ENCODE data around the gene TRAPPC2. TPM values are rescaled to one million over a fixed set of nuclear protein-coding genes. Genes with fewer than 3 reads are reported as not detected.
A peak's percentile ranks its signal among the peaks of the same experiment; 100 is the strongest.

Gene TRAPPC2
- total RNA-seq, 1 donor, result 28.1 TPM

DNA sequence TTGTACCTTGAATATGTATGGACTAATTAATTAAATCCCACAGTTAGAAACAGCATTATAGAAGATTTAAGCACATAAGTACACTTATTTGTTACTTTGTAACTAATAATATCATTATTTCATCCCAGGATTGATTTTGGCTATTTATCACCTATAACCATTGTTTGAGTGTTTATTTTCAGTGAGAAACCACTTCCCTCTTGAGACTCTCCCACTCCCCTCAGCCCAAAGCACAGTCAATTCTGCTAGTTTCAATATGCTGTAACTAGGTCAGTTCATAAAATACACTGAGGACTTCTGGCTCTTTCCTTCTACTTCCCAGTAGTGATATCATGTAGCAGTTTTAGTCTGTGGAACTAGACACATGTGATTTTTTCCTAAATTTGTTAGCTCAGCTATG is 16.4 kb upstream of the TRAPPC2 start:
- TF ChIP-seq, protein P1, sequence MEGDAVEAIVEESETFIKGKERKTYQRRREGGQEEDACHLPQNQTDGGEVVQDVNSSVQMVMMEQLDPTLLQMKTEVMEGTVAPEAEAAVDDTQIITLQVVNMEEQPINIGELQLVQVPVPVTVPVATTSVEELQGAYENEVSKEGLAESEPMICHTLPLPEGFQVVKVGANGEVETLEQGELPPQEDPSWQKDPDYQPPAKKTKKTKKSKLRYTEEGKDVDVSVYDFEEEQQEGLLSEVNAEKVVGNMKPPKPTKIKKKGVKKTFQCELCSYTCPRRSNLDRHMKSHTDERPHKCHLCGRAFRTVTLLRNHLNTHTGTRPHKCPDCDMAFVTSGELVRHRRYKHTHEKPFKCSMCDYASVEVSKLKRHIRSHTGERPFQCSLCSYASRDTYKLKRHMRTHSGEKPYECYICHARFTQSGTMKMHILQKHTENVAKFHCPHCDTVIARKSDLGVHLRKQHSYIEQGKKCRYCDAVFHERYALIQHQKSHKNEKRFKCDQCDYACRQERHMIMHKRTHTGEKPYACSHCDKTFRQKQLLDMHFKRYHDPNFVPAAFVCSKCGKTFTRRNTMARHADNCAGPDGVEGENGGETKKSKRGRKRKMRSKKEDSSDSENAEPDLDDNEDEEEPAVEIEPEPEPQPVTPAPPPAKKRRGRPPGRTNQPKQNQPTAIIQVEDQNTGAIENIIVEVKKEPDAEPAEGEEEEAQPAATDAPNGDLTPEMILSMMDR (IDR thresholded peaks at IDR 0.05; ENCODE audit: insufficient read depth, low read depth, low read length), result no peak
- no peak for DNase-seq (ENCODE audit: low read depth)
- no peak overlapping the region for H3K4me3 ChIP-seq (ENCODE audit: low read depth, low read length)

DNA sequence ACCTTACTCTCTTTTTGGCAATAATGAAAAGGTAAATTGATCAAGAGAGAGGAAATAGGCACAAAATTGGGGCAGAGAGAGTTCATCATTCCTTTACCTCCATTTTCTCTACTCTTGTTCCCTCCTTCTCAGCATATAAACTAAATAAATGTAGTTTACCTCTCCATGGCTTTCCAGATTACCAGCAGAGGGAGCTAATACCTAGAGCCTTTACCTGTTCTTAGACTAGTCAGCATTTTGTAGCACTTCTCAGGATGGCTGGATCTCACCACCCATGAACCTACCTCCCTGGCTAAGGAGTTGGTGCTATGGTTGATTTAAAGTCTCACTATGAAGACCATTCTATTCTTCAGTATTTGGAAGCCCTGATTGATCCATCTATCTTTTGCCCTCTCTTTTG is 15.8 kb upstream of the TRAPPC2 start:
- TF ChIP-seq, protein P1 (IDR thresholded peaks at IDR 0.05; ENCODE audit: insufficient read depth, low read depth, low read length), result peak; percentile 51
- DNase-seq (ENCODE audit: low read depth), result no peak
- no peak overlapping the region for H3K4me3 ChIP-seq (ENCODE audit: low read depth, low read length)

DNA sequence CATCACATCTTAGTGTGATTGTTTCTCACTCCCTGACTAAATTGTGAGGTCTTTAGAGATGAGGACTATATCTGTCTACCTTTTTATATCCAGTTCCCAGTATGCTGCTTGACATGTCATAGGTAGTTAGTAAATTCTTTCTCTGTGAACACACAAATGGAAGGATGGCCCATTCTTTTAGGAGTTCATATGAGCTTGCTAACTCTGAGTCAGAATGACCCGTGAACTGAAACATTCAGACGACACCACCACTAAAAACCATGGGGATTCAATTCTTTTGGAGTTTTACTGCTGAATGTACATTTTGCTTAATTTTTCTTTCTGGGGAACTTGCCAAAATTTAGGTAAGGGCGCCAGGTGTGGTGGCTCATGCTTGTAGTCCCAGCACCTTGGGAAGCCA is 14.1 kb upstream of the TRAPPC2 start:
- H3K4me3 ChIP-seq (ENCODE audit: low read depth, low read length), result no peak overlapping the region
- no peak for DNase-seq (ENCODE audit: low read depth)
- TF ChIP-seq, protein P1 (IDR thresholded peaks at IDR 0.05; ENCODE audit: insufficient read depth, low read depth, low read length), result no peak

DNA sequence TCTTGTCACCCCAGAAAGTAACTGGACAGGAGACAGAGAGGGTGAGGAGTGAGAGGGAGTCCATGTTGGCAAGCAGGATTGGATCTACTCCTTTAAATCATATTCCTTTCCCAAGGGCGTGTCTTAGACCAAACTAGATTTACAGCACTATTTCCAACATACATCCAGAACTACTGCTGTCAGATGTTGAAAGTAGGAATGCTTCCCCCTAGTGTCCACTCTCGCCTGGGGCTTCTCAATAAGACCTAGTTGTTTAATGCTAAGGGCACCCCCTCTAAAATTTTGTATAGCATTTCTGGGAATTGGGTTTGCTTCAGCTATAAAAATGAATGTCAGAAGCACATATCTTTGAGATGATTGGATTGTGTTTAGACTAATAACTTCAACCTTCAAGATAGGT is 13.4 kb upstream of the TRAPPC2 start:
- TF ChIP-seq, protein P1 (IDR thresholded peaks at IDR 0.05; ENCODE audit: insufficient read depth, low read depth, low read length), result peak; percentile 65
- DNase-seq (ENCODE audit: low read depth), result peak; percentile 78

DNA sequence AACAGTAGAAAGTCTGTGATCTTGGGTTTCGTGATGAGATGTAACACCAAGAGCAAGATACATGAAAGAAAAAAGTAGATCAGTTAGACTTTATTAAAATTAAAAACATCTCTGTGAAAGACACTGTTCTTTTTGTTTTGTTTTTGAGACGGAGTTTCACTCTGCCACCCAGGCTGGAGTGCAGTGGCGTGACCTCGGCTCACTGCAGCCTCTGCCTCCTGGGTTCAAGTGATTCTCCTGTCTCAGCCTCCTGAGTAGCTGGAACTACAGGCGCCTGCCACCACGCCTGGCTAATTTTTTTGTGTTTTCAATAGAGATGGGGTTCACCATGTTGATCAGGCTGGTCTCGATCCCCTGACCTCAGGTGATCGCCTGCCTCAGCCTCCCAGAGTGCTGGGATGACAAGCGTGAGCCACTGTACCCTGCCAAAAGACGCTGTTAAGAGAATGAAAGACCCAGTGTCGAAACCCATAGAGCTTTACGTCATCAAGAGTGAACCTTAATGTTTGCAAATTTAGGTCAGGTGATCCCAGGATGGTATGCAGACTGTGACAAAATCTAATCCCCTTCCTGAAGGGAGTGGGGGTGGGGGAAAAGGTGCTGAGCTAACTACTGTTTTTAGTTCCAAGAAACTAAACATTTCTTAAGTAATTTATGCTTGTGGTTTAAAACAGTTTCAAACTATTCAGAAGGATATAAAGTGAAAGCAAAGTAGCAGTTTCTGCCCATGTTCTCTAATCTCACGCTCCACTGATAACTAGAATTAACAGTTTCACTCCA is 8.2 kb upstream of the TRAPPC2 start:
- H3K4me3 ChIP-seq (ENCODE audit: low read depth, low read length), result no peak overlapping the region
- TF ChIP-seq, protein P1 (IDR thresholded peaks at IDR 0.05; ENCODE audit: insufficient read depth, low read depth, low read length), result no peak
- peak; percentile 91 for DNase-seq (ENCODE audit: low read depth)

More for the DNA sequence above, 13.4 kb upstream of the TRAPPC2 start:
- H3K4me3 ChIP-seq (ENCODE audit: low read depth, low read length), result no peak overlapping the region

DNA sequence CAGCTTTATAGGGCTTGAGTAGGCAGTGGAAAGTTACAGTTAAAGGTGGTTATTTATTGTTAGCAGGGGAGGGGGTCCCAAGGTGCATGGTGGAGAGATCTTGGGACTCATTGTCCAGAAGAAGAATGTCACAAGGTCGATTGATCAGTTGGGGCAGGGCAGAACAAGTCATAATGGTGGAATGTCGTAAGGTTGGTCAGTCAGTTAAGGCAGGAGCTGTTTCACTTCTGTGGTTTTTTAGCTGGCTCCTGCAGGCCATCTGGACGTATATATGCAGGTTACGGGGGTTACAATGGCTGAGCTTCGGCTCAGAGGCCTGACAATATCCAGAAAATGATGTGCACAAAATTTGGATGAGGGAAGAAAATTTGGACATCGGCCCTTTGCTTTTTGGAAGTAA is 7.3 kb upstream of the TRAPPC2 start:
- TF ChIP-seq, protein P1 (IDR thresholded peaks at IDR 0.05; ENCODE audit: insufficient read depth, low read depth, low read length), result no peak
- H3K4me3 ChIP-seq (ENCODE audit: low read depth, low read length), result no peak overlapping the region
- DNase-seq (ENCODE audit: low read depth), result no peak

DNA sequence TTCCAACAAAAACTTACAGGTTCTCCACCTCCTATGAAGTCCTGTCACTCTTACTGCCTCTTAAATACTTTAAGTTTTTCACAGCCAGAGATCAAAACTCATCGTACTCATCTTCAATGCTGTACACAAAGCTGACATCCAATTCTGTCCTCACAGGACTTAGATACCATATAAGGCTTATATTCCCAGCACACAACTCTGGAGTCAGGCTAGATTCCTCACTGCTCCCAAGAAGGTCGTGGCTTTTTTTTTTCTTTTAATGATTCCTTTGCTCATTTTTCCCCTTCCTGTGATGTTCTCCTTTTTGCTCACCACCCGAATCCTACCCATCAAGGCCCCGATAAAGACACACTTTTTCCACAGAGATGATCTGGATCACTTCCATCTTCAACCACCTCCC is 914 bp downstream of the TRAPPC2 start:
- no peak for DNase-seq (ENCODE audit: low read depth)
- H3K4me3 ChIP-seq (ENCODE audit: low read depth, low read length), result peak overlapping the region; percentile 86
- TF ChIP-seq, protein P1 (IDR thresholded peaks at IDR 0.05; ENCODE audit: insufficient read depth, low read depth, low read length), result no peak

Measured in fibroblast of villous mesenchyme (primary cell).